H1 (cell line): ENCODE measurements around the gene PTPRD. TPM values are rescaled to one million over a fixed set of nuclear protein-coding genes. Genes with fewer than 3 reads are reported as not detected.

Source experiments
- CTCF ChIA-PET: fragments of 300-600 bp; sonication (Branson Sonifier 250); formaldehyde crosslinking; loops from one replicate; lab custom pipeline; 2021; ENCODE audit not compliant: partially characterized antibody; lab: Charles Lee
- POLR2A ChIA-PET: fragments of 300-600 bp; sonication (Branson Sonifier 250); formaldehyde crosslinking; loops from one replicate; lab custom pipeline; 2021; ENCODE audit warnings: inconsistent platforms; ENCODE audit not compliant: partially characterized antibody; lab: Charles Lee
- DNase-seq, 2 experiments: peaks; one replicate each; pipeline versions ENCODE4 v3.0.0 to v3.0.0-alpha.2; 2010 to 2022; ENCODE audit warnings: low spot score in 2 of 2, low read depth in 1 of 2, mixed read lengths in 1 of 2
- FAIRE-seq: peaks from 2 replicates; lab custom pipeline; 2011; peaks lifted over from hg19 to GRCh38; lab: Jason Lieb, UNC
- H2AFZ ChIP-seq: 2 replicates; pipeline ENCODE4 v1.8.1; 2012; ENCODE audit warnings: low read length, inconsistent platforms
- H2AK5ac ChIP-seq: 2 replicates; pipeline ENCODE4 v1.6.1; 2013; ENCODE audit warnings: low read depth, low read length
- H2BK120ac ChIP-seq: replicated peaks from 2 replicates; pipeline ENCODE3; 2013; ENCODE audit warnings: low read depth, low read length, inconsistent platforms
- H2BK12ac ChIP-seq: 2 replicates; pipeline ENCODE4 v1.6.1; 2013; ENCODE audit warnings: low read depth, low read length
- H2BK15ac ChIP-seq: 2 replicates; pipeline ENCODE4 v1.6.1; 2013; ENCODE audit warnings: low read length
- H2BK20ac ChIP-seq: 2 replicates; pipeline ENCODE4 v1.6.1; 2013; ENCODE audit warnings: low read length
- H2BK5ac ChIP-seq: 2 replicates; pipeline ENCODE4 v1.6.1; 2013; ENCODE audit warnings: low read depth, low read length
- H3K14ac ChIP-seq: 2 replicates; pipeline ENCODE4 v1.6.1; 2013; ENCODE audit warnings: inconsistent platforms; ENCODE audit not compliant: insufficient read length
- H3K18ac ChIP-seq: 2 replicates; pipeline ENCODE4 v1.6.1; 2013; ENCODE audit warnings: low read length; ENCODE audit errors: extremely low read depth
- H3K23ac ChIP-seq: 2 replicates; pipeline ENCODE4 v1.6.1; 2013; ENCODE audit warnings: inconsistent platforms; ENCODE audit not compliant: insufficient read length
- H3K23me2 ChIP-seq: 2 replicates; pipeline ENCODE4 v1.6.1; 2013; ENCODE audit warnings: low read depth, low read length
- H3K27ac ChIP-seq: 2 replicates; pipeline ENCODE4 v1.6.1; 2011; ENCODE audit warnings: low read depth, low read length, inconsistent platforms
- H3K27me3 ChIP-seq, 4 experiments: replicated peaks in 1 of 4; 1 replicate in 1 of 4; 2 replicates in 3 of 4; pipeline versions ENCODE4 v1.6.1 to v1.8.1; 2011 to 2013; ENCODE audit warnings: low read length in 3 of 4, mild to moderate bottlenecking in 3 of 4, inconsistent platforms in 2 of 4, mixed read lengths in 2 of 4, moderate library complexity in 1 of 4; ENCODE audit not compliant: control insufficient read depth in 3 of 4, insufficient read depth in 3 of 4; ENCODE audit errors: extremely low read depth in 1 of 4
- H3K36me3 ChIP-seq, 4 experiments: 2 replicates each; pipeline versions ENCODE4 v1.6.1 to v1.8.1; 2011 to 2013; ENCODE audit warnings: mild to moderate bottlenecking in 4 of 4, low read length in 3 of 4, moderate library complexity in 2 of 4, control low read depth in 1 of 4, inconsistent platforms in 1 of 4; ENCODE audit not compliant: insufficient read depth in 4 of 4, control insufficient read depth in 2 of 4
- H3K4ac ChIP-seq: replicated peaks from 2 replicates; pipeline ENCODE3; 2013; ENCODE audit warnings: low read length, low read depth, mixed read lengths, inconsistent platforms; ENCODE audit not compliant: insufficient read length
- H3K4me1 ChIP-seq, 4 experiments: replicated peaks in 1 of 4; 1 replicate in 1 of 4; 2 replicates in 3 of 4; pipeline versions ENCODE4 v1.6.1 to v1.8.1; 2011 to 2013; ENCODE audit warnings: low read length in 3 of 4, inconsistent platforms in 2 of 4, mixed read lengths in 1 of 4; ENCODE audit not compliant: insufficient read depth in 4 of 4, control insufficient read depth in 3 of 4
- H3K4me2 ChIP-seq, 2 experiments: 2 replicates each; pipeline versions ENCODE4 v1.6.1 to v1.8.1; 2011 to 2013; ENCODE audit warnings: low read depth in 2 of 2, low read length in 2 of 2, control low read depth in 1 of 2, inconsistent platforms in 1 of 2, mild to moderate bottlenecking in 1 of 2; ENCODE audit not compliant: insufficient read depth in 1 of 2
- H3K4me3 ChIP-seq, 4 experiments: fragments of 200-600, 300-600 bp in 1 of 4; sonication (generic), shearing (Covaris generic), sonication (Bioruptor Twin) in 1 of 4; 2 replicates each; pipeline versions ENCODE4 v1.5.1 to v1.8.1; 2011 to 2016; ENCODE audit warnings: low read length in 4 of 4, low read depth in 3 of 4, control low read depth in 2 of 4, inconsistent platforms in 2 of 4, mild to moderate bottlenecking in 2 of 4, mixed read lengths in 1 of 4, moderate library complexity in 1 of 4; ENCODE audit not compliant: insufficient read depth in 2 of 4; ENCODE audit errors: extremely low read depth in 1 of 4
- H3K56ac ChIP-seq: replicated peaks from 2 replicates; pipeline ENCODE3; 2013; ENCODE audit warnings: low read depth, mild to moderate bottlenecking, mixed read lengths, low read length, inconsistent platforms; ENCODE audit not compliant: insufficient read length
- H3K79me1 ChIP-seq: 2 replicates; pipeline ENCODE4 v1.6.1; 2013; ENCODE audit warnings: low read depth, low read length, control low read depth
- H3K79me2 ChIP-seq, 2 experiments: 2 replicates each; pipeline versions ENCODE4 v1.6.1 to v1.8.1; 2012 to 2013; ENCODE audit warnings: low read length in 2 of 2, mild to moderate bottlenecking in 2 of 2, inconsistent platforms in 1 of 2; ENCODE audit not compliant: insufficient read depth in 2 of 2, control insufficient read depth in 1 of 2
- H3K9ac ChIP-seq, 4 experiments: replicated peaks in 1 of 4; 1 replicate in 1 of 4; 2 replicates in 3 of 4; pipeline versions ENCODE4 v1.6.1 to v1.8.1; 2011 to 2013; ENCODE audit warnings: low read depth in 3 of 4, low read length in 3 of 4, control low read depth in 2 of 4, mild to moderate bottlenecking in 2 of 4, moderate library complexity in 2 of 4, inconsistent platforms in 1 of 4; ENCODE audit errors: extremely low read depth in 1 of 4
- H3K9me3 ChIP-seq, 2 experiments: 2 replicates each; pipeline versions ENCODE4 v1.6.1 to v1.8.1; 2012 to 2013; ENCODE audit warnings: mild to moderate bottlenecking in 2 of 2, moderate library complexity in 2 of 2, control low read depth in 1 of 2, inconsistent platforms in 1 of 2, low read depth in 1 of 2, low read length in 1 of 2, mixed read lengths in 1 of 2; ENCODE audit not compliant: insufficient read depth in 2 of 2
- H4K20me1 ChIP-seq, 2 experiments: replicated peaks in 1 of 2; 2 replicates each; pipeline versions ENCODE3 to v1.8.1; 2011 to 2013; ENCODE audit warnings: inconsistent platforms in 2 of 2, low read length in 2 of 2, mild to moderate bottlenecking in 1 of 2; ENCODE audit not compliant: insufficient read depth in 2 of 2, control insufficient read depth in 1 of 2
- H4K5ac ChIP-seq: 2 replicates; pipeline ENCODE4 v1.6.1; 2013; ENCODE audit warnings: low read length, low read depth, mixed read lengths, inconsistent platforms; ENCODE audit not compliant: insufficient read length
- H4K8ac ChIP-seq: 2 replicates; pipeline ENCODE4 v1.8.0; 2013; ENCODE audit warnings: mild to moderate bottlenecking, moderate library complexity, low read length, inconsistent platforms; ENCODE audit not compliant: insufficient read depth; ENCODE audit errors: extremely low read depth
- H4K91ac ChIP-seq: replicated peaks from 2 replicates; pipeline ENCODE3; 2013; ENCODE audit warnings: low read length, mixed read lengths, inconsistent platforms; ENCODE audit not compliant: insufficient read length
- BACH1 ChIP-seq: IDR thresholded peaks from 2 replicates; pipeline ENCODE4 v1.6.1; 2012; ENCODE audit warnings: low read length, improper control_type of control experiment
- BCL11A ChIP-seq, 2 experiments: IDR thresholded peaks; one replicate each; pipeline ENCODE4 v1.6.1; 2011; ENCODE audit warnings: low read depth in 2 of 2, low read length in 2 of 2, mild to moderate bottlenecking in 2 of 2
- HDAC6 ChIP-seq: IDR thresholded peaks from one replicate; pipeline ENCODE4 v1.7.1; 2012; ENCODE audit warnings: low read depth, mild to moderate bottlenecking, inconsistent platforms, low read length, moderate library complexity
- JUND ChIP-seq: IDR thresholded peaks from 2 replicates; pipeline ENCODE4 v1.6.1; 2011; ENCODE audit warnings: mild to moderate bottlenecking, improper control_type of control experiment, low read length
- NANOG ChIP-seq: IDR thresholded peaks from 2 replicates; pipeline ENCODE4 v1.6.1; 2011; ENCODE audit warnings: low read length, low read depth, mild to moderate bottlenecking, inconsistent platforms; ENCODE audit not compliant: insufficient read depth, poor library complexity, severe bottlenecking
- NRF1 ChIP-seq: IDR thresholded peaks from 2 replicates; pipeline ENCODE4 v1.6.1; 2011; ENCODE audit warnings: mild to moderate bottlenecking, low read depth, low read length, improper control_type of control experiment
- PHF8 ChIP-seq: fragments of 200-600 bp; sonication (generic); conservative IDR thresholded peaks from 2 replicates; pipeline ENCODE4 v1.7.1; 2012; ENCODE audit warnings: low read depth, mild to moderate bottlenecking, inconsistent platforms, low read length, moderate library complexity
- SP2 ChIP-seq: IDR thresholded peaks from 2 replicates; pipeline ENCODE4 v1.6.1; 2012; ENCODE audit warnings: mild to moderate bottlenecking, low read length, inconsistent platforms
- SP4 ChIP-seq: IDR thresholded peaks from 2 replicates; pipeline ENCODE4 v1.6.1; 2012; ENCODE audit warnings: low read length, inconsistent platforms
- TBP ChIP-seq: IDR thresholded peaks from 2 replicates; pipeline ENCODE4 v1.6.1; 2011; ENCODE audit warnings: low read depth, low read length, improper control_type of control experiment
- YY1 ChIP-seq: IDR thresholded peaks from 2 replicates; pipeline ENCODE4 v1.6.1; 2011; ENCODE audit warnings: low read depth, mild to moderate bottlenecking, low read length
- polyA plus RNA-seq, 7 experiments: library from polyadenylated mRNA; depleted of rRNA in 3 of 7; stranded (reverse) in 5 of 7; unstranded in 2 of 7; fragments of >200 nt in 5 of 7; fragments of 200-250 nt in 2 of 7; gene quantifications; 1 replicate in 5 of 7; 2 replicates in 1 of 7; 4 replicates in 1 of 7; pipeline versions ENCODE4 v1.2.1 to v1.2.3, GENCODE V29; 2011 to 2013; ENCODE audit warnings: missing spikeins in 2 of 7, mixed read lengths in 2 of 7
- total RNA-seq: library from RNA; stranded (reverse); fragmentation: NEBNext Ultra II Directional; extraction: Animal tissue kit (Norgen Biotek cat#: 25700); gene quantifications from 2 replicates; pipeline ENCODE4 v1.2.1, GENCODE V29; 2021

Gene PTPRD
- total and polyA plus RNA-seq, 2 of the 8 experiments (the other 6 are each of a cell fraction or from before 2014, with no cell fraction given): 17.2 to 77.0 TPM

DNA sequence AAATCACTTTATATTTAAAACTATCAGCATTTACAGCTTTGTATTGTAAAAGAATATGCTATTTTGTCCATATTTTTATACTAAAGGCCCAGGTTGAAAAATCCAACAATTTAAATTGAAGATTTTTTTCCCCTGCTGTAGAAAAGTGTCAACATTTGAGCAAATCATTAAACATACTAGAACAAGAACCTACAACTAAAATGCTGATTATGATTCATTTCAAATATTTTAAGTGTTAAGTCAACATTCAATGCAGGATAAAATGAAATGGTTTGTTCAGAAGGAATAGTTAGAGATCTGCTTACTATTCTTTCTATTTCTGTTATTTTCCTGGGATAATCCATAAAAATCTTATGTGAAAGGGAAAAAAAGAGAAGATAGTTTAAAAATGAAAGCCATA is 1946.7 kb downstream of the PTPRD start:
- H3K23me2 ChIP-seq: no peaks in the 10 kb centered on the region
- H3K4ac ChIP-seq: no peak overlapping the region
- H3K56ac ChIP-seq: no peak overlapping the region
- ChIA-PET CTCF (interaction anchor here (0.9 to 1.3 kb wide), 2 partner anchors 8 to 80 kb away, joined by 3 to 5 read pairs; no protein-coding TSS in a partner anchor), POLR2A (no interaction called here)
- DNase-seq: no peak
- H2BK120ac ChIP-seq: no peak overlapping the region
- no peak overlapping the region for H3K18ac ChIP-seq
- no peak overlapping the region for H2BK15ac ChIP-seq
- H3K4me3 ChIP-seq: no peak overlapping the region
- no peaks in the 10 kb centered on the region for H3K79me1 ChIP-seq
- H3K9me3 ChIP-seq: no peaks in the 10 kb centered on the region
- H3K36me3 ChIP-seq: no peaks in the 10 kb centered on the region
- no peak overlapping the region for H3K9ac ChIP-seq
- no peak overlapping the region for H2AK5ac ChIP-seq
- no peak overlapping the region for H4K8ac ChIP-seq
- no peak overlapping the region for H2BK12ac ChIP-seq
- H3K23ac ChIP-seq: no peak overlapping the region
- H2BK20ac ChIP-seq: no peak overlapping the region
- H2AFZ ChIP-seq: no peak overlapping the region
- H3K4me2 ChIP-seq: no peak overlapping the region
- H3K14ac ChIP-seq: no peak overlapping the region
- H3K4me1 ChIP-seq: no peaks in the 10 kb centered on the region
- no peak overlapping the region for H3K27ac ChIP-seq
- no peaks in the 10 kb centered on the region for H4K20me1 ChIP-seq
- no peak overlapping the region for H2BK5ac ChIP-seq
- H3K79me2 ChIP-seq: no peaks in the 10 kb centered on the region
- H4K5ac ChIP-seq: no peak overlapping the region
- FAIRE-seq: no peak
- no peaks in the 10 kb centered on the region for H3K27me3 ChIP-seq
- no peak overlapping the region for H4K91ac ChIP-seq
- TF ChIP-seq HDAC6 (no peak), NANOG (no peak), BCL11A (IDR thresholded peaks at IDR 0.05; ENCODE audit: low read depth in 2 of 2, low read length in 2 of 2) (no peak), SP2 (no peak), YY1 (no peak), NRF1 (no peak), BACH1 (no peak), JUND (no peak), TBP (no peak), SP4 (no peak), PHF8 (no peak)
